T-cell (primary cell): ENCODE data around the gene TTLL12. TPM values are rescaled to one million over a fixed set of nuclear protein-coding genes. Genes with fewer than 3 reads are reported as not detected.

Experiments used
- ATAC-seq, 4 experiments: fragments of 200-7000 bp in 3 of 4; fragments of 150-1000 bp in 1 of 4; cut with Tn5 transposase; replicated peaks in 1 of 4; 1 replicate in 3 of 4; 2 replicates in 1 of 4; pipeline ENCODE4 v1.10.0; 2021; ENCODE audit warnings: moderate library complexity in 3 of 4, mild to moderate bottlenecking in 2 of 4, moderate number of reproducible peaks in 1 of 4
- CTCF ChIA-PET, 2 donors: fragments of 300-600 bp; sonication (Branson Sonifier 250); formaldehyde crosslinking; loops; one replicate each; lab custom pipeline; 2022; ENCODE audit warnings: antibody characterized with exemption in 2 of 2; lab: Charles Lee
- POLR2A ChIA-PET, 2 donors: fragments of 300-600 bp; sonication (Branson Sonifier 250); formaldehyde crosslinking; loops; one replicate each; lab custom pipeline; 2022; ENCODE audit warnings: antibody characterized with exemption in 2 of 2; lab: Charles Lee
- DNase-seq, 35 experiments: peaks; one replicate each; pipeline versions ENCODE4 v3.0.0 to v3.0.0-alpha.2; 2013 to 2023
- H3K27ac ChIP-seq: one replicate; pipeline ENCODE4 v1.5.1; 2013; ENCODE audit warnings: low read length
- H3K27me3 ChIP-seq, 2 experiments: replicated peaks in 1 of 2; 1 replicate in 1 of 2; 2 replicates in 1 of 2; pipeline versions ENCODE4 v1.6.1 to v1.7.0; 2013; ENCODE audit warnings: low read length in 1 of 2, mixed read lengths in 1 of 2; ENCODE audit not compliant: control insufficient read depth in 2 of 2, insufficient read depth in 2 of 2; ENCODE audit errors: extremely low read depth in 1 of 2
- H3K36me3 ChIP-seq, 2 donors: 1 replicate in 1 of 2; 2 replicates in 1 of 2; pipeline versions ENCODE4 v1.6.1 to v1.7.0; 2013; ENCODE audit warnings: low read length in 1 of 2; ENCODE audit not compliant: control insufficient read depth in 2 of 2, insufficient read depth in 1 of 2; ENCODE audit errors: extremely low read depth in 1 of 2
- H3K4me1 ChIP-seq, 2 experiments: 1 replicate in 1 of 2; 2 replicates in 1 of 2; pipeline versions ENCODE4 v1.6.1 to v1.7.0; 2013; ENCODE audit warnings: low read length in 2 of 2, mixed read lengths in 1 of 2; ENCODE audit not compliant: insufficient read depth in 2 of 2, control insufficient read depth in 1 of 2; ENCODE audit errors: extremely low read depth in 1 of 2
- H3K4me3 ChIP-seq, 2 donors: 1 replicate in 1 of 2; 2 replicates in 1 of 2; pipeline versions ENCODE4 v1.5.1 to v1.7.0; 2013; ENCODE audit warnings: mild to moderate bottlenecking in 2 of 2, low read length in 1 of 2, moderate library complexity in 1 of 2; ENCODE audit not compliant: control insufficient read depth in 1 of 2; ENCODE audit errors: extremely low read depth in 1 of 2
- H3K9me3 ChIP-seq: 2 replicates; pipeline ENCODE4 v1.7.0; 2013
- H3K27ac Mint-ChIP-seq, 2 donors: one replicate each; pipeline ENCODE4 v1.8.0; 2020 to 2021; ENCODE audit warnings: mild to moderate bottlenecking in 2 of 2, mixed read lengths in 2 of 2
- H3K27me3 Mint-ChIP-seq, 2 donors: one replicate each; pipeline ENCODE4 v1.8.0; 2021 to 2022; ENCODE audit warnings: mixed read lengths in 2 of 2
- H3K36me3 Mint-ChIP-seq: one replicate; pipeline ENCODE4 v1.8.0; 2021; ENCODE audit warnings: mixed read lengths
- H3K4me1 Mint-ChIP-seq, 3 donors: one replicate each; pipeline ENCODE4 v1.8.0; 2020 to 2022; ENCODE audit warnings: mixed read lengths in 3 of 3, mild to moderate bottlenecking in 1 of 3
- H3K4me3 Mint-ChIP-seq, 3 donors: one replicate each; pipeline ENCODE4 v1.8.0; 2020 to 2022; ENCODE audit warnings: mild to moderate bottlenecking in 3 of 3, mixed read lengths in 3 of 3, moderate library complexity in 3 of 3
- H3K9me3 Mint-ChIP-seq, 3 donors: one replicate each; pipeline ENCODE4 v1.8.0; 2020 to 2022; ENCODE audit warnings: mixed read lengths in 3 of 3
- WGBS: methylation state at CpG from one replicate; pipeline ENCODE4 v1.1.5; 2013; ENCODE audit warnings: missing lambda C conversion rate; ENCODE audit not compliant: insufficient coverage; 5-methylcytosine and 5-hydroxymethylcytosine counted together
- total RNA-seq, 35 experiments: library from RNA in 6 of 35; stranded (reverse) in 6 of 35; fragments of 120-200 nt in 1 of 35; gene quantifications; one replicate each; pipeline versions ENCODE4 v1.2.1 to v1.2.4 and lab custom pipeline; 2013 to 2026

The TTLL12 gene
- total RNA-seq, 5 donors from 2014 or later (not counting 1 experiment from before 2014, with no cell fraction given) = 17.1 to 38.1 (median 33.8) TPM

- peaks cover 4 to 10% (median 9%) of the 10 kb centered on the region in 3 donors for H3K4me1 Mint-ChIP-seq
- no peaks in the 10 kb centered on the region for H3K9me3 Mint-ChIP-seq
- H3K27me3 ChIP-seq = no peaks in the 10 kb centered on the region
- peaks cover 44% of the 10 kb centered on the region for H3K36me3 Mint-ChIP-seq
- ChIA-PET POLR2A (no interaction called here), CTCF (no interaction called here)
- no peak overlapping the region for H3K27ac Mint-ChIP-seq
- WGBS = 52% methylated on average over 8 of the region's 9 CpGs
- peaks cover 0 to 7% of the 10 kb centered on the region in 2 experiments for H3K4me1 ChIP-seq
- no peaks in the 10 kb centered on the region for H3K9me3 ChIP-seq
- H3K27me3 Mint-ChIP-seq = no peaks in the 10 kb centered on the region
- H3K4me3 ChIP-seq = no peak overlapping the region
- no peak overlapping the region for H3K4me3 Mint-ChIP-seq
- peaks cover 27 to 56% of the 10 kb centered on the region in 2 donors for H3K36me3 ChIP-seq
- H3K27ac ChIP-seq = no peak overlapping the region
- ATAC-seq = peak; percentile 45 to 75 (median 68)
- DNase-seq = peak in 23 of 35 experiments; percentile 13 to 60 (median 27)
Measured at GRCh38 chr22:43136255-43136654, 50.7 kb downstream of the TTLL12 start.

GRCh38 chr22:43135565-43135964, 51.4 kb downstream of the TTLL12 start:
- Histone ChIP-seq H3K9me3 (no peaks in the 10 kb centered on the region), H3K4me3 (no peak overlapping the region), H3K27me3 (no peaks in the 10 kb centered on the region), H3K27ac (no peak overlapping the region), H3K4me1 (peaks cover 0 to 4% of the 10 kb centered on the region in 2 experiments), H3K36me3 (peaks cover 21 to 53% of the 10 kb centered on the region in 2 donors)
- no peak overlapping the region for H3K27ac Mint-ChIP-seq
- H3K27me3 Mint-ChIP-seq = no peaks in the 10 kb centered on the region
- POLR2A ChIA-PET = no interaction called here
- CTCF ChIA-PET = interaction anchor here in 1 of 2 donors (0.9 kb wide), 1 partner anchor 11 kb away, joined by 3 read pairs; no protein-coding TSS in a partner anchor
- no peak overlapping the region for H3K4me3 Mint-ChIP-seq
- peaks cover 38% of the 10 kb centered on the region for H3K36me3 Mint-ChIP-seq
- DNase-seq = no peak
- WGBS = 76% methylated on average over 3 of the region's 5 CpGs
- no peaks in the 10 kb centered on the region for H3K9me3 Mint-ChIP-seq
- no peak for ATAC-seq
- H3K4me1 Mint-ChIP-seq = peaks cover 0 to 5% (median 4%) of the 10 kb centered on the region in 3 donors

- POLR2A ChIA-PET = no interaction called here
- 100% methylated on average over 3 of the region's 4 CpGs for WGBS
- Histone ChIP-seq H3K4me3 (no peak overlapping the region), H3K36me3 (peaks cover 21 to 48% of the 10 kb centered on the region in 2 donors), H3K27me3 (no peaks in the 10 kb centered on the region), H3K4me1 (peaks cover 0 to 4% of the 10 kb centered on the region in 2 experiments), H3K27ac (no peak overlapping the region), H3K9me3 (no peaks in the 10 kb centered on the region)
- H3K36me3 Mint-ChIP-seq = peaks cover 33% of the 10 kb centered on the region
- H3K27ac Mint-ChIP-seq = no peak overlapping the region
- ATAC-seq = no peak
- H3K4me1 Mint-ChIP-seq = peaks cover 0 to 5% (median 3%) of the 10 kb centered on the region in 3 donors
- no peak overlapping the region for H3K4me3 Mint-ChIP-seq
- no peaks in the 10 kb centered on the region for H3K27me3 Mint-ChIP-seq
- H3K9me3 Mint-ChIP-seq = no peaks in the 10 kb centered on the region
- CTCF ChIA-PET = no interaction called here
- DNase-seq = no peak
Measured at GRCh38 chr22:43134553-43134952, 52.4 kb downstream of the TTLL12 start.

GRCh38 chr22:43133401-43133800, 53.5 kb downstream of the TTLL12 start:
- WGBS = 86% methylated on average over 4 of the region's 9 CpGs
- POLR2A ChIA-PET = no interaction called here
- ATAC-seq (no peak), DNase-seq (no peak)
- CTCF ChIA-PET = no interaction called here
- no peaks in the 10 kb centered on the region for H3K9me3 Mint-ChIP-seq
- peaks cover 0 to 4% (median 3%) of the 10 kb centered on the region in 3 donors for H3K4me1 Mint-ChIP-seq
- Histone ChIP-seq H3K27ac (no peak overlapping the region), H3K36me3 (peaks cover 21 to 41% of the 10 kb centered on the region in 2 donors), H3K4me3 (no peak overlapping the region), H3K27me3 (peaks cover 0 to 6% of the 10 kb centered on the region in 2 experiments), H3K9me3 (no peaks in the 10 kb centered on the region), H3K4me1 (peaks cover 0 to 4% of the 10 kb centered on the region in 2 experiments)
- no peak overlapping the region for H3K27ac Mint-ChIP-seq
- H3K36me3 Mint-ChIP-seq = peaks cover 26% of the 10 kb centered on the region
- H3K27me3 Mint-ChIP-seq = no peaks in the 10 kb centered on the region
- H3K4me3 Mint-ChIP-seq = no peak overlapping the region

GRCh38 chr22:43131773-43132501, 55.0 kb downstream of the TTLL12 start:
- H3K27ac ChIP-seq = no peak overlapping the region
- 97% methylated on average over 15 of the region's 17 CpGs for WGBS
- H3K27ac Mint-ChIP-seq = no peak overlapping the region
- no peaks in the 10 kb centered on the region for H3K9me3 ChIP-seq
- H3K4me3 Mint-ChIP-seq = no peak overlapping the region
- H3K27me3 Mint-ChIP-seq = no peaks in the 10 kb centered on the region
- H3K9me3 Mint-ChIP-seq = no peaks in the 10 kb centered on the region
- POLR2A ChIA-PET = no interaction called here
- CTCF ChIA-PET = interaction anchor here in 1 of 2 donors (0.5 kb wide), 1 partner anchor 13 kb away, joined by 4 read pairs; no protein-coding TSS in a partner anchor
- no peak overlapping the region for H3K4me3 ChIP-seq
- peaks cover 21 to 32% of the 10 kb centered on the region in 2 donors for H3K36me3 ChIP-seq
- DNase-seq (no peak), ATAC-seq (no peak)
- peaks cover 0 to 6% of the 10 kb centered on the region in 2 experiments for H3K27me3 ChIP-seq
- peaks cover 18% of the 10 kb centered on the region for H3K36me3 Mint-ChIP-seq
- H3K4me1 Mint-ChIP-seq = peaks cover 3 to 4% (median 4%) of the 10 kb centered on the region in 3 donors
- peaks cover 0 to 6% of the 10 kb centered on the region in 2 experiments for H3K4me1 ChIP-seq

- Histone ChIP-seq H3K27me3 (peaks cover 0 to 6% of the 10 kb centered on the region in 2 experiments), H3K36me3 (peaks cover 16 to 19% of the 10 kb centered on the region in 2 donors), H3K4me3 (no peak overlapping the region), H3K4me1 (peaks cover 0 to 3% of the 10 kb centered on the region in 2 experiments), H3K9me3 (no peaks in the 10 kb centered on the region), H3K27ac (no peak overlapping the region)
- 79% methylated on average over 7 of the region's 16 CpGs for whole genome bisulfite sequencing
- no peak overlapping the region for H3K27ac Mint-ChIP-seq
- DNase-seq = no peak
- no peak overlapping the region for H3K4me3 Mint-ChIP-seq
- no peak for ATAC-seq
- H3K9me3 Mint-ChIP-seq = no peaks in the 10 kb centered on the region
- H3K4me1 Mint-ChIP-seq = peaks cover 0 to 4% (median 2%) of the 10 kb centered on the region in 3 donors
- H3K27me3 Mint-ChIP-seq = no peaks in the 10 kb centered on the region
- ChIA-PET CTCF (no interaction called here), POLR2A (no interaction called here)
- peaks cover 13% of the 10 kb centered on the region for H3K36me3 Mint-ChIP-seq
Measured at GRCh38 chr22:43129426-43130425, 57.2 kb downstream of the TTLL12 start.
